Mesenchymal stem cell (in vitro differentiated cells and primary cell): ENCODE data around the gene SPEM1.

Experiments used
- DNase-seq: peaks from one replicate; pipeline ENCODE4 v3.0.0-alpha.2; 2013
- H2AFZ ChIP-seq: one replicate; pipeline ENCODE4 v1.6.1; 2013; ENCODE audit warnings: low read depth, mild to moderate bottlenecking, control low read depth, inconsistent platforms, low read length, moderate library complexity
- H2AK5ac ChIP-seq: 2 replicates; pipeline ENCODE4 v1.6.1; 2013; ENCODE audit warnings: low read length, moderate library complexity, mild to moderate bottlenecking, inconsistent platforms; ENCODE audit not compliant: severe bottlenecking
- H2BK120ac ChIP-seq: one replicate; pipeline ENCODE4 v1.6.1; 2013; ENCODE audit warnings: low read depth, mild to moderate bottlenecking, inconsistent platforms, low read length, moderate library complexity
- H2BK12ac ChIP-seq, 2 experiments: one replicate each; pipeline ENCODE4 v1.6.1; 2013; ENCODE audit warnings: inconsistent platforms in 2 of 2, low read length in 2 of 2, mild to moderate bottlenecking in 2 of 2, moderate library complexity in 2 of 2, control low read depth in 1 of 2
- H2BK15ac ChIP-seq: one replicate; pipeline ENCODE4 v1.6.1; 2013; ENCODE audit warnings: mild to moderate bottlenecking, low read depth, inconsistent platforms; ENCODE audit not compliant: poor library complexity, severe bottlenecking
- H2BK5ac ChIP-seq: 2 replicates; pipeline ENCODE4 v1.6.1; 2013; ENCODE audit warnings: low read depth, mild to moderate bottlenecking, low read length, control low read depth, inconsistent platforms; ENCODE audit not compliant: poor library complexity, severe bottlenecking
- H3K14ac ChIP-seq, 2 experiments: one replicate each; pipeline ENCODE4 v1.6.1; 2013; ENCODE audit warnings: inconsistent platforms in 2 of 2, low read length in 2 of 2, control low read depth in 1 of 2, mild to moderate bottlenecking in 1 of 2, moderate library complexity in 1 of 2
- H3K18ac ChIP-seq, 2 experiments: one replicate each; pipeline ENCODE4 v1.6.1; 2013; ENCODE audit warnings: inconsistent platforms in 2 of 2, low read length in 2 of 2, control low read depth in 1 of 2, low read depth in 1 of 2, mild to moderate bottlenecking in 1 of 2
- H3K23ac ChIP-seq, 2 experiments: one replicate each; pipeline ENCODE4 v1.6.1; 2013; ENCODE audit warnings: inconsistent platforms in 2 of 2, low read length in 2 of 2, mild to moderate bottlenecking in 2 of 2, moderate library complexity in 2 of 2, control low read depth in 1 of 2
- H3K27ac ChIP-seq: 2 replicates; pipeline ENCODE4 v1.5.1; 2013; ENCODE audit warnings: mild to moderate bottlenecking, moderate library complexity, low read length, control low read depth, inconsistent platforms; ENCODE audit not compliant: poor library complexity, severe bottlenecking
- H3K27me3 ChIP-seq, 2 experiments: 2 replicates each; pipeline versions ENCODE4 v1.6.1 to v1.7.0; 2013; ENCODE audit warnings: low read length in 2 of 2, mild to moderate bottlenecking in 2 of 2, moderate library complexity in 2 of 2, control low read depth in 1 of 2, inconsistent platforms in 1 of 2; ENCODE audit not compliant: control insufficient read depth in 1 of 2, insufficient read depth in 1 of 2
- H3K36me3 ChIP-seq, 2 experiments: 2 replicates each; pipeline versions ENCODE4 v1.6.1 to v1.7.0; 2013; ENCODE audit warnings: low read length in 2 of 2, control low read depth in 1 of 2, inconsistent platforms in 1 of 2, low read depth in 1 of 2, mild to moderate bottlenecking in 1 of 2; ENCODE audit not compliant: insufficient read depth in 2 of 2, control insufficient read depth in 1 of 2
- H3K4ac ChIP-seq, 2 experiments: one replicate each; pipeline ENCODE4 v1.6.1; 2013; ENCODE audit warnings: inconsistent platforms in 2 of 2, low read length in 2 of 2, mild to moderate bottlenecking in 2 of 2, moderate library complexity in 2 of 2, control low read depth in 1 of 2, low read depth in 1 of 2
- H3K4me1 ChIP-seq: 2 replicates; pipeline ENCODE4 v1.6.1; 2013; ENCODE audit warnings: low read depth, low read length, control low read depth; ENCODE audit not compliant: control insufficient read depth, insufficient read depth
- H3K4me2 ChIP-seq: 2 replicates; pipeline ENCODE4 v1.6.1; 2013; ENCODE audit warnings: low read length, mild to moderate bottlenecking, inconsistent platforms; ENCODE audit not compliant: poor library complexity, severe bottlenecking
- H3K4me3 ChIP-seq, 2 experiments: 2 replicates each; pipeline versions ENCODE4 v1.5.1 to v1.7.0; 2013; ENCODE audit warnings: low read length in 2 of 2, mild to moderate bottlenecking in 2 of 2, control low read depth in 1 of 2, low read depth in 1 of 2; ENCODE audit not compliant: insufficient read depth in 1 of 2
- H3K79me1 ChIP-seq: replicated peaks from 2 replicates; pipeline ENCODE4 v1.6.1; 2013; ENCODE audit warnings: mild to moderate bottlenecking, control low read depth, low read length, inconsistent platforms; ENCODE audit not compliant: poor library complexity, severe bottlenecking
- H3K9ac ChIP-seq: 2 replicates; pipeline ENCODE4 v1.7.0; 2013; ENCODE audit warnings: mild to moderate bottlenecking, low read length, moderate library complexity
- H3K9me3 ChIP-seq: 2 replicates; pipeline ENCODE4 v1.7.0; 2013; ENCODE audit warnings: mild to moderate bottlenecking, low read length; ENCODE audit not compliant: control insufficient read depth
- H4K8ac ChIP-seq: one replicate; pipeline ENCODE4 v1.6.1; 2013; ENCODE audit warnings: inconsistent platforms, mild to moderate bottlenecking, low read length, moderate library complexity
- H4K91ac ChIP-seq: one replicate; pipeline ENCODE4 v1.6.1; 2013; ENCODE audit warnings: mild to moderate bottlenecking, low read length, inconsistent platforms
- WGBS: methylation state at CpG from one replicate; pipeline ENCODE4 v1.1.7; 2013; ENCODE audit warnings: mixed read lengths; 5-methylcytosine and 5-hydroxymethylcytosine counted together

The SPEM1 gene

DNA sequence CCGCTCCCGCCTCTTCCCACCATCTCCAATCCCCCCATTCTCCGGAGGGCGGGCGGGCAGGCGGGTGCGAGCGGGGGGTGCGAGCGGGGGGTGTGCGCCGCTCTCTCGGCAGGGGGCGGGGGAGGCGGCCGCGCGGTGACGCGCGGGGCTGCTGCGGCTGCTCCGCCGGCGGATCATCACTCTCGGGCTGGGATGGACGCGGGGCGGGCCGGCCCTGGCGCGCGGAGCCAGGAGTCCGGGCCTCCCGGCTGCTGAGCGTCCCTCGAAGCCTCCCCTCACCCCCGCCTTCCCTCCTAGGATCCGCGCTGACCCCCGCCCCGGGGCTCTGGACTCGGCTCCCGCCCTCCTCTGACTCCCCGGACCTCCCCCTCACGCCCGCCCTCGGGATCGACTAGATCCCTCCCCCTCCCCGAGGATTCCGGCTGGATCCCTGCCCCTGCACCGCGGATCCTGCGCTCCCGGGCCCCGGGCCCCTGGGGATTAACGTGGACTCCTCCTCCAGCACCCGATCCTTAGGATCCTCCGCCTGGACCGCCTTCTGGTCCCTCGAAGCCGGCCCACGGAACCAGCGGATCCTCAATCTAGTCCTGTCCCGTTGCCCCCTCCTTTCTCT, 15.3 kb upstream of the SPEM1 start:
- H3K9me3 ChIP-seq = no peaks in the 10 kb centered on the region
- H2BK120ac ChIP-seq = peak overlapping the region; percentile 75
- H3K79me1 ChIP-seq = peaks cover 13% of the 10 kb centered on the region
- H3K36me3 ChIP-seq = peaks cover 14 to 18% of the 10 kb centered on the region in 2 experiments
- H2BK5ac ChIP-seq = no peak overlapping the region
- H3K27ac ChIP-seq = no peak overlapping the region
- H3K23ac ChIP-seq = peak overlapping the region in 1 of 2 experiments; percentile 89
- H3K4me1 ChIP-seq = peaks cover 20% of the 10 kb centered on the region
- H2BK12ac ChIP-seq = peak overlapping the region in 1 of 2 experiments; percentile 88
- H3K18ac ChIP-seq = peak overlapping the region; percentile 88 to 92
- H3K9ac ChIP-seq = peak overlapping the region; percentile 90
- H3K4me2 ChIP-seq = peak overlapping the region; percentile 75
- H2AFZ ChIP-seq = peak overlapping the region; percentile 78
- H3K4ac ChIP-seq = peak overlapping the region; percentile 58 to 71
- H2BK15ac ChIP-seq = peak overlapping the region; percentile 80
- H3K27me3 ChIP-seq = no peaks in the 10 kb centered on the region
- H3K4me3 ChIP-seq = peak overlapping the region; percentile 71 to 90
- H4K91ac ChIP-seq = peak overlapping the region; percentile 76
- peak overlapping the region; percentile 62 to 91 for H3K14ac ChIP-seq
- peak overlapping the region; percentile 69 for H4K8ac ChIP-seq
- WGBS = 3% methylated on average over 46 of the region's 65 CpGs
- DNase-seq = peak; percentile 54
- H2AK5ac ChIP-seq = no peak overlapping the region

DNA sequence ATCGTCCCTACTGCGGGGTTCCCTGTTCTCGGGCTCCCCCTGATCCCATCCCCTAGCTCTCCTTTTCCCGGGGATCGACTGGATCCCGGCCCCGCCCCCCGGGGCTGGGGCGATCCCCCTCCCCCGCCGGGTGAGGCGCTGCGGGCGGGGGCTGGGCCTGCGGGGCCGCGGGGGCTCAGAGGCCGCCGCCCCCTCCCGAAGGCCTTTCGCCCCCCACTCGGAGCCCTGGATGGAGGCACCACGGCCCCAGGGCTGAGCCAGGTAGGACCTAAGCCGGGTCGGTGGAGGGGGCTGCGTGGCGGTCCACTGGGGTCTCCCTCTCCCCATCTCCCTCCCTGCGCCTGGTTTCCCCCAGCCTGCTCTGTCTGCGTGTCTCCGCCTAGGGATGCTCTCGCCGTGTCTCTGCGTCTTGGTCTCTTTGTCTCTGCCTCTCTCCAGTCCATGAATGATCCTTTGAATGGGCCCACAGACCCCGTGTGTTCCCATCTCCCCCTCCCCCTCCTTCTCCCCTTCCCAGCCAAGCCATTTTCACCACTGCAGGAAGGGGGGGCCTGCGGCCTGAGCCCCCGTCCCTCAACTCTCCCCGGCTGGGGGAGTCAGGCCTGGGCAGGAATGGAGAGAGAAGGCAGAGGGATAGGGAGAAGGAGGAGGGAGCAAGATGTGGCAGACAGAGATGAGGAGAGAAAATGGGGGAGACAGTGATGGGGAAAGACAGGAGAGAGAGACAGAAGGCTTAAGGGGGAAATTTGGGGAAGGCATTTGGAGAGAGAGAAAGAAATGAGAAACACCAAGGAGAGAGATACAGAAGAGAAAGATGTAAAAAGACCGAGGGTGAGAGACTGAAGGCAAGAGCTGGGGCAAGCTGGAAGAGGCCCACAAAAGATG, 14.5 kb upstream of the SPEM1 start:
- Histone ChIP-seq H3K4ac (peak overlapping the region; percentile 58 to 71), H2BK12ac (peak overlapping the region in 1 of 2 experiments; percentile 70), H3K23ac (peak overlapping the region in 1 of 2 experiments; percentile 89), H3K36me3 (peaks cover 22 to 26% of the 10 kb centered on the region in 2 experiments), H3K27me3 (no peaks in the 10 kb centered on the region), H2BK5ac (no peak overlapping the region), H3K4me1 (peaks cover 20% of the 10 kb centered on the region), H2AFZ (peak overlapping the region; percentile 64), H3K27ac (peak overlapping the region; percentile 11), H2BK120ac (peak overlapping the region; percentile 75), H3K4me3 (peak overlapping the region; percentile 71 to 90), H3K79me1 (peaks cover 16% of the 10 kb centered on the region), H3K4me2 (peak overlapping the region; percentile 75), H3K14ac (peak overlapping the region; percentile 62 to 91), H3K9ac (peak overlapping the region; percentile 90), H4K8ac (no peak overlapping the region), H3K9me3 (no peaks in the 10 kb centered on the region), H4K91ac (peak overlapping the region; percentile 76), H2AK5ac (no peak overlapping the region), H2BK15ac (peak overlapping the region; percentile 63), H3K18ac (peak overlapping the region; percentile 88 to 92)
- peak; percentile 34 for DNase-seq
- 3% methylated on average over 28 of the region's 38 CpGs for WGBS

DNA sequence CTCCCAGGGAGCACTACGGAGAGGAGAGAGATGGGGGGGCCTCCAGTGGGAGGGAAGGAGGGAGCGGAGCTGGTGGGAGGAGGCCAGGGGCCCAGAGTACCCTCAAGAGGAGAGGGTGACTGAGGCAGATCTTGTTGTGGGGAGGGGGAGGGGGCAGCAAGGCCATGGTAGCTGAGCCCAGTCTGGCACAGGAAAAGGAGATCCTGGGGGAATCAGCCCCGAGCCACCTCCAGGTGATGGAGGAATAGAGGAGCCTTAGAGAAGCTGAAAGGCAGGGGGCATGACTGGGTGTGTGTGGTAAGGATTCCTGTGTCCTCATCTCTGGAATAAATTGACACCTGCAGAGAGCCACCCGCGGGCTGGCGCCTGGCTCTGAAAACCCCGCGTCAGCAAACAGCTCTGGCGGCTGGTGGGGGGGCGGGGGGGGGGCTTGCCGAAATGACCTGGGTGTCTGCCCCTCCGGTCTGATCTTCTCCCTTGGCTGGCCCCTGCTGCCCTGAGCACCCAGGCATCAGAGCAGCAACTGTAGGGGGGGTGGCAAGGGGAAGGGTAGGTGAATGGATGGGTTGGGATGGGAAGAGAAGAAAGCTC, 13.8 kb upstream of the SPEM1 start:
- H2AK5ac ChIP-seq = no peak overlapping the region
- no peak overlapping the region for H2BK5ac ChIP-seq
- no peak overlapping the region for H3K4ac ChIP-seq
- no peak overlapping the region for H3K23ac ChIP-seq
- H3K18ac ChIP-seq = no peak overlapping the region
- H2BK12ac ChIP-seq = no peak overlapping the region
- H2BK15ac ChIP-seq = no peak overlapping the region
- peak overlapping the region; percentile 29 to 90 for H3K4me3 ChIP-seq
- WGBS = 28% methylated on average over 10 of the region's 12 CpGs
- no peak overlapping the region for H4K8ac ChIP-seq
- no peak overlapping the region for H2BK120ac ChIP-seq
- no peaks in the 10 kb centered on the region for H3K9me3 ChIP-seq
- no peak overlapping the region for H4K91ac ChIP-seq
- H3K27me3 ChIP-seq = no peaks in the 10 kb centered on the region
- H3K36me3 ChIP-seq = peaks cover 29 to 33% of the 10 kb centered on the region in 2 experiments
- no peak overlapping the region for H3K27ac ChIP-seq
- peak overlapping the region in 1 of 2 experiments; percentile 53 for H3K14ac ChIP-seq
- DNase-seq = no peak
- peaks cover 21% of the 10 kb centered on the region for H3K79me1 ChIP-seq
- H3K4me1 ChIP-seq = peaks cover 18% of the 10 kb centered on the region
- peak overlapping the region; percentile 75 for H3K4me2 ChIP-seq
- no peak overlapping the region for H2AFZ ChIP-seq
- H3K9ac ChIP-seq = peak overlapping the region; percentile 90

DNA sequence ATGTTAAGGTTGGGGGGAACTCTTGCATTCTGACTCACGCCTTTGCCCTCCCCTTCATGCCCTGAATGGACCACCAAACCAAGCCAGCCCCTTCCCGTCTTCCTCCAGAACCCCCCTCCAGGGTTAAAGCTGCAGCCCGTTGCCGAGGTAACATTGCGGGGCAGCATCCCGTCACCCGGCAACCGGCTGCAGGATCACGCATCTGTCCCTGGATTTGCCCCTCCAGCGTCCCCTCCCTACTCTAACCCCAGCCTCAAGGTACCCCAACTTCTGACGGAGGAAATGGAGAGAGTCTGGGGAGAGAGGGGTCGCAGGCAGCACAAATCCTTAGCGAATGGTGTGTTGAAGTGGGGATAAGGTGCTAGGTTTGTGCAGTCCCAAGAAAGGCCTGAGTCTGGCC, 13.0 kb upstream of the SPEM1 start:
- H3K4ac ChIP-seq = no peak overlapping the region
- no peak overlapping the region for H3K9ac ChIP-seq
- H2BK120ac ChIP-seq = no peak overlapping the region
- no peak overlapping the region for H3K4me3 ChIP-seq
- no peak overlapping the region for H3K27ac ChIP-seq
- H2BK15ac ChIP-seq = no peak overlapping the region
- peak overlapping the region in 1 of 2 experiments; percentile 58 for H3K14ac ChIP-seq
- peak overlapping the region in 1 of 2 experiments; percentile 23 for H3K23ac ChIP-seq
- DNase-seq = no peak
- peaks cover 18% of the 10 kb centered on the region for H3K4me1 ChIP-seq
- H3K36me3 ChIP-seq = peaks cover 29 to 34% of the 10 kb centered on the region in 2 experiments
- peaks cover 19% of the 10 kb centered on the region for H3K79me1 ChIP-seq
- H2BK12ac ChIP-seq = no peak overlapping the region
- H2AK5ac ChIP-seq = no peak overlapping the region
- no peak overlapping the region for H4K8ac ChIP-seq
- H3K18ac ChIP-seq = no peak overlapping the region
- WGBS = 89% methylated on average over 5 of the region's 13 CpGs
- H3K27me3 ChIP-seq = no peaks in the 10 kb centered on the region
- H2BK5ac ChIP-seq = no peak overlapping the region
- H2AFZ ChIP-seq = no peak overlapping the region
- H3K9me3 ChIP-seq = no peaks in the 10 kb centered on the region
- no peak overlapping the region for H4K91ac ChIP-seq
- no peak overlapping the region for H3K4me2 ChIP-seq
